ENCODE measurements around the gene FAM168A.
"Not testable (repeated sequence)": the region's sequence is repeated elsewhere in the genome, so short reads cannot be mapped to it uniquely, and the experiment has no call there.

Gene FAM168A

GRCh38 chr11:73585834-73586575, 11.9 kb downstream of the FAM168A start:
- no peak overlapping the region for H3K4me3 ChIP-seq (replicated peaks; ENCODE audit: low read depth, low read length)
- no peak for TF ChIP-seq CTCF (IDR thresholded peaks at IDR 0.05; ENCODE audit: low read depth, low read length, missing control alignments)
- no peak for DNase-seq (ENCODE audit: extremely low read depth, low read depth)

GRCh38 chr11:73584831-73585230, 13.1 kb downstream of the FAM168A start:
- H3K4me3 ChIP-seq (replicated peaks; ENCODE audit: low read depth, low read length) = no peak overlapping the region
- no peak for DNase-seq (ENCODE audit: extremely low read depth, low read depth)
- no peak for TF ChIP-seq CTCF (IDR thresholded peaks at IDR 0.05; ENCODE audit: low read depth, low read length, missing control alignments)

- no peak for TF ChIP-seq CTCF (IDR thresholded peaks at IDR 0.05; ENCODE audit: low read depth, low read length, missing control alignments)
- H3K4me3 ChIP-seq (replicated peaks; ENCODE audit: low read depth, low read length) = no peak overlapping the region
- DNase-seq (ENCODE audit: extremely low read depth, low read depth) = no peak
These were observed 15.3 kb downstream of the FAM168A start for GRCh38 chr11:73582653-73583052.

GRCh38 chr11:73580749-73581148, 17.2 kb downstream of the FAM168A start:
- DNase-seq (ENCODE audit: extremely low read depth, low read depth); H3K4me3 ChIP-seq (replicated peaks; ENCODE audit: low read depth, low read length): not testable (repeated sequence)

- DNase-seq (ENCODE audit: extremely low read depth, low read depth) = no peak
- no peak for TF ChIP-seq CTCF (IDR thresholded peaks at IDR 0.05; ENCODE audit: low read depth, low read length, missing control alignments)
- no peak overlapping the region for H3K4me3 ChIP-seq (replicated peaks; ENCODE audit: low read depth, low read length)
These were observed 18.1 kb downstream of the FAM168A start for GRCh38 chr11:73579641-73580434.

GRCh38 chr11:73578592-73579185, 19.2 kb downstream of the FAM168A start:
- DNase-seq (ENCODE audit: extremely low read depth, low read depth) = no peak
- TF ChIP-seq CTCF (IDR thresholded peaks at IDR 0.05; ENCODE audit: low read depth, low read length, missing control alignments) = no peak
- no peak overlapping the region for H3K4me3 ChIP-seq (replicated peaks; ENCODE audit: low read depth, low read length)

GRCh38 chr11:73577496-73577917, 20.4 kb downstream of the FAM168A start:
- no peak overlapping the region for H3K4me3 ChIP-seq (replicated peaks; ENCODE audit: low read depth, low read length)
- peak; percentile 53 for DNase-seq (ENCODE audit: extremely low read depth, low read depth)
- TF ChIP-seq CTCF (IDR thresholded peaks at IDR 0.05; ENCODE audit: low read depth, low read length, missing control alignments) = no peak
